Stimulated activated CD8-positive, alpha-beta memory T cell treated with anti-CD3 and anti-CD28 coated beads, Interleukin-4, amount 100 ng/mL, for 1 hour (primary cell): Measurements from ENCODE around the gene TRAK1.

Source experiments
- DNase-seq, 2 donors: peaks; one replicate each; pipeline ENCODE4 v3.0.0-alpha.2; 2020; ENCODE audit warnings: low read depth in 2 of 2, low spot score in 1 of 2

Gene TRAK1

DNA sequence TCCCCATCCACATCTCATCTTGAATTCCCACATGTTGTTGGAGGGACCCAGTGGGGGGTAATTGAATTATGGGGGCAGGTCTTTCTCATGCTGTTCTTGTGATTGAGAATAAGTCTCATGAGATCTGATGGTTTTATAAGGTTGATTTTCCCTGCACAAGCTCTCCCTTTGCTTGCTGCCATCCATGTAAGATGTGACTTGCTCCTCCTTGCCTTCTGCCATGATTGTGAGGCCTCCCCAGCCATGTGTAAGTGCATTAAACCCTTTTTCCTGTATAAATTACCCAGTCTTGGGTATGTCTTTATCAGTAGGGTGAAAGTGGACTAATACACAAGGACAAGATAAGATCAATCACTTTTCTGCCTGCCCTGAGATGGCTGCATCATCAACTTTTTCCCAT lies 180.6 kb downstream of the TRAK1 start:
- DNase-seq = no peak

DNA sequence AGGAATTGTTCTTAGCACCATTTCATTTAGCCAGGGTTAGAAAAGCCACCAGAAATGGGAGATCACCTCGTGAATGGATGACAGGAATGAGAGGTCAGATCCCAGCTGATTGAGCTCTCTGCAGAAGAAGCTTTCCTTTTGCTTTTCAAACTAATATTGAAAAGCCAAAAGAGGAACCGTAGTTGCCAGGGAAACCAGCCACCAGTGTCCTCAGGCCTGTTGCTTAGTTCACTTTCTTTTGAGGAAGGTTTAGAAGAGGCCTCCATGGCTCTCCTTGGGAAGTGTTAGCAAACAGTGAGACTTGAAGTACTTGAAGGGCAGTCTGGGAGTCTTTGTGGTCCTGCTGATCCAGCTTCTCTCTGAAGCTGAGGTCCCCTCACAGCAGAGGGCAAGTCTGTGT lies 182.2 kb downstream of the TRAK1 start:
- DNase-seq = no peak

DNA sequence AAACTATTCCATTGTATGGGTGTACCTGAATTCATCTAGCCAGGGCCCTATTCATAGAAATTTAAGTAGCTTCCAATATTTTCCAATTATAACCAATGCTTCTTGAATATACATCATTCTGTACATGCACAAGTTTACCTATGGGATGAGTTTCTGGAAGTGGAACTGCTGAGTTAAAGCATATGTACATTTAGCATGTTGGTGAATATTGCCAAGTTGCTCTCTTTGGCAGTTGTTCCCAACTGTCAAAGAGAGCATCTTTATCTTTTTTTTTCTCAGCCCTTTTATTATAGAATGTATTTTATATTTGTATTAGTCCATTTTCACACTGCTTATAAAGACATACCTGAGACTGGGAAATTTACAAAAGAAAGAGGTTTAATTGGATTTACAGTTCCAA lies 183.1 kb downstream of the TRAK1 start:
- DNase-seq = no peak

DNA sequence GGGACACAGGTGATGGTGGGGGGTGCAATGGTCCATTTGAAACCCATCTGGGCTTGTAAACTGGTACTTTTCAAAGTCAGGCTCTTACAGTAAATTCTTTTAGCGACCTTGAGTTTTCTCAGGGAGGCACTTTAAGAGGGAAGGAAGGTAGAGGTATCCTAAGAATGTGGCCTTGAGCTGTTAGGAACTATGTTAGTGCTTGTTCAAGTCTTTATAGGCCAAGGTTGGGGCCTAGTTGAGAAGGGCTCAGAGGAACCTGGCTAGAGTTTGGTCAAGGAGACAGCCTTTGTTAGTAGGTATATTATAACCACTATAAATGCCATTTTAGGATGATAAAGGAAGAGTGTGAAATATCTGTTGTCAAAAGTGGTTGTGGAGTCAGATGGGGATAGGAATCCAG lies 184.1 kb downstream of the TRAK1 start:
- DNase-seq = no peak
